ENCODE data around the gene DESI2. TPM values are rescaled to one million over a fixed set of nuclear protein-coding genes. Genes with fewer than 3 reads are reported as not detected.
"Not testable (repeated sequence)": the region's sequence is repeated elsewhere in the genome, so short reads cannot be mapped to it uniquely, and the experiment has no call there.

DESI2 gene
- total RNA-seq, 2 experiments from 2014 or later: 29.1 to 34.3 TPM

DNA sequence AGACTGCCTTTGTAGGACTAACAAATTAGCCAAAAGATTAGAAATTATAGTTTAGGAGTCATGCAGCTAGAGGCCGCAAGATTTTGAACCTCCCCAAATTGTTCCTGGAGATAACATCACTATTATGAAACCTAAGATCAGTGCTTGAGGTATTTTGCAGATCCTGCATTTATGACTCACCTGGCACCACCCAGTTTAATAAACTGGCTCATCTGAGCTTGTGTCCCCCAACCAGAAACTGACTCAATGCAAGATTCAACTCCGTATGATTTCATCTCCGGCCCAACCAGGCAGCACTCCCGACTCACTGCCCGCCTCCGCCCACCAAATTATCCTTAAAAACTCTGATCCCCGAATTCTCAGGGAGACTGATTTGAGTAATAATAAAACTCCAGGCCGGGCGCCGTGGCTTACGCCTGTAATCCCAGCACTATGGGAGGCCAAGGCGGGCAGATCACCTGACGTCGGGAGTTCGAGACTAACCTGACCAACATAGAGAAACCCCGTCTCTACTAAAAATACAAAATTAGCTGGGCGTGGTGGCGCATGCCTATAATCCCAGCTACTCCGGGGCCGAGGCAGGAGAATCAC lies 87.2 kb downstream of the DESI2 start:
- ATAC-seq; H3K27ac Mint-ChIP-seq; H3K4me1 Mint-ChIP-seq (ENCODE audit: low read depth); H3K4me3 Mint-ChIP-seq; POLR2A ChIA-PET; DNase-seq; H3K27me3 Mint-ChIP-seq (ENCODE audit: low read depth); H3K36me3 Mint-ChIP-seq (ENCODE audit: low read depth); H3K9me3 Mint-ChIP-seq (ENCODE audit: insufficient read depth); CTCF ChIA-PET: not testable (repeated sequence)

DNA sequence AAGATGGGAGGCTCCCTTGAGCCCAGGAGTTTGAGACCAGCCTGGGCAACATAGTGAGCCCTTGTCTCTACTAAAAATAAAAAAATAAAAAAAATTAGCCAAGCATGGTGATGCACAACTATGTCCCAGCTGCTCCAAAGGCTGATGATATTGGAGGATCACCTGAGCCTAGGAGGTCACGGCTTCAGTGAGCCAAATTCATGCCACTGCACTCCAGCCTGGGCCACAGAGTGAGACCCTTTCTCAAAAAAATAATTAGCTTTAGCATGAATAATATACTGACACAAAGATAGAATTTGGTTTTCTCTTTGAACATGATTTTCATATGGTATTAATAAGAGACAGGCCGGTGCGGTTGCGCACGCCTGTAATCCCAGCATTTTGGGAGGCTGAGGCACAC lies 88.8 kb downstream of the DESI2 start:
- ChIA-PET POLR2A (no interaction called here), CTCF (no interaction called here)
- H3K36me3 Mint-ChIP-seq (ENCODE audit: low read depth): no peaks in the 10 kb centered on the region
- H3K27me3 Mint-ChIP-seq (ENCODE audit: low read depth): peaks cover 3% of the 10 kb centered on the region
- ATAC-seq (no peak), DNase-seq (no peak)
- H3K4me3 Mint-ChIP-seq: no peak overlapping the region
- H3K27ac Mint-ChIP-seq: no peak overlapping the region
- no peaks in the 10 kb centered on the region for H3K9me3 Mint-ChIP-seq (ENCODE audit: insufficient read depth)
- peaks cover 3% of the 10 kb centered on the region for H3K4me1 Mint-ChIP-seq (ENCODE audit: low read depth)

DNA sequence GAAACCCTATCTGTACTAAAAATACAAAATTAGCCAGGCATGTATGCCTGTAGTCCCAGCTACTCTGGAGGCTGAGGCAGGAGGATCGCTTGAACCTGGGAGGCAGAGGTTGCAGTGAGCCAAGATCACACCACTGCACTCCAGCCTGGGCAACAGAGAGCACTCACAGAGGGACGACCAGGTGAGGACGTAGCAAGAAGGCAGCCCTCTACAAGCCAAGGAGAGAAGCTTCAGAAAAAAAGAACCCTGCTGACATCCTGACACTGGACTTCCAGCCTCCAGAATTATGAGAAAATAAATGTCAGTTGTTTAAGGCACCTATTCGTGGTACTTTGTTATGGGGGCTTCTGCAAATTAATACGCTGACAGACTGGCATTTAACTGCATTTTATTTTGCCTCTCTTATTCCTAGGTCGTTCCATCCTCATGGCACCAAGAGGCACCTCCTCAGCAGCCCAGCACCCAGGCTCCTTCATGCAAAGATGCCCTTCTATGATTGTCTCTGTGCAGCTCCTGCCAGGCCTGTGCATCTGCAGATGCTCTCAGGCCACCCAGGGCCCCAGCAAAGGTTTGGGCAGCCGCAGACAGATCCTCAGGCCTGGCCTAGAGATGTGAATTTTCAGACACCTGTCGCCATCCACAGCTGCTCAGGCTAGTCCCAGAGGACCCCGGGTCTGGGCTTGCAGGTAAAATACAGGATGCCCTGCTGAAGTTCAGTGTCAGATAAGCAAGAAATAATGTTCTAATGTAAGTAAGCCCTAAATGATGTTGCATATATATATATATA lies 96.5 kb downstream of the DESI2 start:
- ChIA-PET CTCF (interaction anchor here (0.7 kb wide), 1 partner anchor 129 kb away, joined by 4 read pairs; no protein-coding TSS in a partner anchor), POLR2A (interaction anchor here (0.6 kb wide), 1 partner anchor 1934 kb away, joined by 3 read pairs; no protein-coding TSS in a partner anchor)
- Mint-ChIP-seq H3K9me3 (ENCODE audit: insufficient read depth) (no peaks in the 10 kb centered on the region), H3K27me3 (ENCODE audit: low read depth) (no peaks in the 10 kb centered on the region), H3K4me1 (ENCODE audit: low read depth) (no peaks in the 10 kb centered on the region), H3K4me3 (no peak overlapping the region), H3K36me3 (ENCODE audit: low read depth) (no peaks in the 10 kb centered on the region), H3K27ac (no peak overlapping the region)
- DNase-seq: no peak
- ATAC-seq: no peak

DNA sequence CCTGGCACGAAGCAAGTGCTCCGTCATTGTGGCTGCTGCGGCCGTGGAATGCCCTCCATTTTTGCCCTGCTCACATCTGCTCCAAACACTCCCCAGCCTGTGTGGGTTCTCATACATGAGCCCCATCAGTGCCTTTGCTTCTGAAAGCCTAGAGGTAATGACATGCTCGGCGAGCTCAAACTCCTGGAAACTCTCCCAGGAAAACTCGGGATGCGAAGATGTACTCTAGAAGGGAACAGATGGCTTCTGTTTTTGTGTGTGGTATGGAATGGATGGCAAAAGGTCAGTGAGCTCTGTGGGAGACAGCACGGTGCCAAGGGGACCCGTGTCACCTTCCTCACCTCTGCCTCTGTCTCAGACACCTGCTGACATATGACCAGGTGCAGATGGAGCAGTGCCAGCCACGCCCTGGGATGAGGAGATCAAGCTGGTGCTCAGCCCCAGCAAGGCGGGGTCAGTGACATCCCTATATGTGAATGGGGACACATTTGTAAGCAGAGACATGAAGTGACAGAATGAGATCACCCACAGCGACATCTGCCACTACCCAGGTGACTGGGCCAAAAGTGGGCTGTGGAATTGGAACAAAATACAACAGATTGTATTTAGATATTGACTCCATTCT lies 98.5 kb downstream of the DESI2 start:
- H3K9me3 Mint-ChIP-seq (ENCODE audit: insufficient read depth): no peaks in the 10 kb centered on the region

DNA sequence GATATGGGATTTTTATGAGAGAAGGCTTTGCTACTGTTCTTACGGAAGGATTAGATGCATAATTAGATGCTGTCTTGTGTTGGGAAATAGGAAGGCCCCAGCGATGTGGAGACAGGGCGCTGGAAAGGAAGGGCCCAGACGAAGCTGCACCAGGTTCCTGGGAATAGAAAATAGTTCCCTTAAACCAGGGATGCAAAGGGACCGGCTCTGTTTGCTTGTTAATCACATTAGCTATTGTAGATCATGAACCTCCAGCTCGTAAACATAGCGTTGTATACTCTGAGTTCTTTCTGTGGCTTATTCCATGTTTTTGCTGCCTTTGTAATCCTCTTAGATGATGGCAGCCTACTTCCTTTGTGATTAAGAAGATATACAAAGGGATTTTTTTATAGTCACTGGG lies 102.7 kb downstream of the DESI2 start:
- CTCF ChIA-PET: no interaction called here
- no peak overlapping the region for H3K27ac Mint-ChIP-seq

More for the DNA sequence above, 98.5 kb downstream of the DESI2 start:
- Mint-ChIP-seq H3K27me3 (ENCODE audit: low read depth) (no peaks in the 10 kb centered on the region), H3K4me1 (ENCODE audit: low read depth) (no peaks in the 10 kb centered on the region), H3K27ac (no peak overlapping the region), H3K36me3 (ENCODE audit: low read depth) (no peaks in the 10 kb centered on the region), H3K4me3 (no peak overlapping the region)
- POLR2A ChIA-PET: no interaction called here
- ATAC-seq (no peak), DNase-seq (no peak)
- CTCF ChIA-PET: no interaction called here

DNA sequence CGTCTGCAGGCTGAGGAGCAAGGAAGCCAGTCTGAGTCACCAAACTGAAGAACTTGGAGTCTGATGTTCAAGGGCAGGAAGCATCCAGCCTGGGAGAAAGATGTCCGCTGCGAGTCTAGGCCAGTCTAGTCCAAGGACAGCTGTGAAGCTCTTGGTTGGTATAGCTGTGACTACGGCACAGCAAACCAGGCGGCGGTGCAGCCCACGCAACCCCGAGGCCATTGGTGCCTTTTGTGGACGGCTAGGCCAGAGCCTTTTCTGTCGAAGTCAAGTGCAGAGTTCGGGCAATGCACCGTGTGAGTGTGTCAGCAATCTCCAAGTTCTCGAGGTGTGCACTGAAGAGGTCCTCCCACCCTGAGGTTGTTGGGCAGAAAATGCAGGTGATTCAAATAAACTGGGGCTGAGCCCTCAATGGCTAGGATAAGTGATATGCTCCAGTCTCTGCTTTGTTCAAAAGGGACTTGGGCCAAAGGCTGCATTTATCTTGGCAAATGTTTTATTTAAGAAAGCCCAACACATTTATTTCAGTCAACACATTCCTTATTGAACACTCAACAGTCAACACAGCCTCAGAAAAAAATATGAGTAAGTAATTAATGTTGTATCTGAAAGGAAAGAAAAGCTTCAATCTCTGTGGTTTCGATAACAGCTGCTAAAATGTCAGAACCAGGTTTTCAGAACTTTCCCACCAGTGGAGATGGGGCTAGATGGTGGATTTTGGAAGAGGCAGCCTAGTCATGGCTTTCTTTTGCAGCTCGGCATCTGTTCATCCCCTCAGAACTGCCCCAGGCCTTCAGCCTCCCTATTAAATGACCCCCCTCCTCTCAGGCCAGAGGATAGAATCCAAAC lies 104.4 kb downstream of the DESI2 start:
- no peaks in the 10 kb centered on the region for H3K9me3 Mint-ChIP-seq (ENCODE audit: insufficient read depth)
- ATAC-seq: no peak
- H3K27me3 Mint-ChIP-seq (ENCODE audit: low read depth): no peaks in the 10 kb centered on the region
- ChIA-PET POLR2A (no interaction called here), CTCF (interaction anchor here (1.7 kb wide), 1 partner anchor 285 kb away, joined by 4 read pairs; no protein-coding TSS in a partner anchor)
- H3K27ac Mint-ChIP-seq: no peak overlapping the region
- H3K36me3 Mint-ChIP-seq (ENCODE audit: low read depth): no peaks in the 10 kb centered on the region
- H3K4me3 Mint-ChIP-seq: no peak overlapping the region
- no peaks in the 10 kb centered on the region for H3K4me1 Mint-ChIP-seq (ENCODE audit: low read depth)
- no peak for DNase-seq

More for the DNA sequence above, 102.7 kb downstream of the DESI2 start:
- DNase-seq: no peak
- Mint-ChIP-seq H3K4me3 (no peak overlapping the region), H3K27me3 (ENCODE audit: low read depth) (no peaks in the 10 kb centered on the region), H3K9me3 (ENCODE audit: insufficient read depth) (no peaks in the 10 kb centered on the region), H3K36me3 (ENCODE audit: low read depth) (no peaks in the 10 kb centered on the region), H3K4me1 (ENCODE audit: low read depth) (no peaks in the 10 kb centered on the region)
- no peak for ATAC-seq
- POLR2A ChIA-PET: no interaction called here

Other genes with a start within 250 kb of the DESI2 start
- 10 to 100 TPM; 53.3 to 54.6 TPM for gene ADSS2, start 201.2 kb upstream of the DESI2 start, total RNA-seq
- under 1 TPM; 0.37 to 0.61 TPM for gene CATSPERE, start 191.9 kb upstream of the DESI2 start, total RNA-seq
- gene COX20, start 182.5 kb downstream of the DESI2 start, total RNA-seq: 10 to 100 TPM; 31.3 to 33.6 TPM
- 100 to 1,000 TPM; 432 to 435 TPM for gene HNRNPU, start 211.4 kb downstream of the DESI2 start, total RNA-seq